ENCODE data around the gene PRPS2.

GRCh38 chrX:12824944-12825343 lies 33.7 kb downstream of the PRPS2 start:
- TF ChIP-seq POLR2A (IDR thresholded peaks at IDR 0.05; ENCODE audit: low read length) (no peak), GATA1 (IDR thresholded peaks at IDR 0.05; ENCODE audit: low read depth, low read length) (no peak)

Data from erythroblast (primary cell).